BJ (cell line): ENCODE data around the gene NTMT1. TPM values are rescaled to one million over a fixed set of nuclear protein-coding genes. Genes with fewer than 3 reads are reported as not detected.
A peak's percentile ranks its signal among the peaks of the same experiment; 100 is the strongest.

Experiments used
- CTCF ChIA-PET: fragments of 350-600 bp; formaldehyde crosslinking; extraction: SDS; loops from one replicate; lab custom pipeline; 2021; ENCODE audit warnings: antibody characterized with exemption, inconsistent platforms; lab: Yijun Ruan, JAX
- POLR2A ChIA-PET: fragments of 300-600 bp; sonication (Branson Sonifier 250); formaldehyde crosslinking; extraction: SDS; loops from one replicate; lab custom pipeline; 2021; ENCODE audit warnings: antibody characterized with exemption; lab: Charles Lee
- DNase-seq: peaks from one replicate; pipeline ENCODE4 v3.0.0-alpha.2; 2011; ENCODE audit warnings: low read depth
- H3K27me3 ChIP-seq: 2 replicates; pipeline ENCODE4 v1.6.0; 2011; ENCODE audit warnings: low read length; ENCODE audit not compliant: control insufficient read depth, insufficient read depth
- H3K36me3 ChIP-seq: 2 replicates; pipeline ENCODE4 v1.5.1; 2011; ENCODE audit warnings: low read length; ENCODE audit not compliant: control insufficient read depth, insufficient read depth
- H3K4me3 ChIP-seq: 2 replicates; pipeline ENCODE4 v1.5.1; 2011; ENCODE audit warnings: low read depth, mild to moderate bottlenecking, control low read depth, low read length
- CTCF ChIP-seq: IDR thresholded peaks from 2 replicates; pipeline ENCODE4 v1.5.1; 2011; ENCODE audit warnings: low read depth, mild to moderate bottlenecking, control low read depth, inconsistent platforms, low read length, moderate library complexity; ENCODE audit not compliant: insufficient read depth
- polyA minus RNA-seq: library from RNA; depleted of rRNA, polyadenylated mRNA; stranded (reverse); fragments of >200 nt; gene quantifications from 2 replicates; pipeline ENCODE4 v1.2.3, GENCODE V29; 2011; rRNA and poly(A)+ RNA removed
- polyA plus RNA-seq: library from polyadenylated mRNA; depleted of rRNA; stranded (reverse); fragments of >200 nt; gene quantifications from 2 replicates; pipeline ENCODE4 v1.2.3, GENCODE V29; 2011; rRNA removed

Gene NTMT1, protein sequence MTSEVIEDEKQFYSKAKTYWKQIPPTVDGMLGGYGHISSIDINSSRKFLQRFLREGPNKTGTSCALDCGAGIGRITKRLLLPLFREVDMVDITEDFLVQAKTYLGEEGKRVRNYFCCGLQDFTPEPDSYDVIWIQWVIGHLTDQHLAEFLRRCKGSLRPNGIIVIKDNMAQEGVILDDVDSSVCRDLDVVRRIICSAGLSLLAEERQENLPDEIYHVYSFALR
- polyA plus RNA-seq (77.1 and 96.3 TPM in 2 replicates), polyA minus RNA-seq (24.0 and 39.5 TPM in 2 replicates)

GRCh38 chr9:129626079-129626624, at the start of gene NTMT1:
TSS of gene NTMT1 (plus strand) at chr9:129626163. CDS start at chr9:129632704, 6,541 bp downstream.
- CTCF ChIA-PET: interaction anchor here (0.9 to 9.4 kb wide), 7 partner anchors 15 to 514 kb away, joined by 3 to 258 read pairs (median 9); partner anchors contain the start of gene ASB6
- peak within 1 kb of the TSS; percentile 88 for H3K4me3 ChIP-seq
- DNase-seq: no peak
- TF ChIP-seq CTCF: no peak
- H3K27me3 ChIP-seq: no peaks in the 10 kb centered on the region
- POLR2A ChIA-PET: interaction anchor here (0.6 to 1.4 kb wide), 5 partner anchors 13 to 734 kb away, joined by 3 to 15 read pairs (median 5); no protein-coding TSS in a partner anchor
- H3K36me3 ChIP-seq: no peaks in the 10 kb centered on the region; the same call in 1 of the 2 replicates

GRCh38 chr9:129576546-129577543, 49.1 kb upstream of the NTMT1 start:
- Histone ChIP-seq H3K27me3 (no peaks in the 10 kb centered on the region), H3K36me3 (no peaks in the 10 kb centered on the region), H3K4me3 (no peak overlapping the region)
- CTCF ChIA-PET: no interaction called here
- no peak for DNase-seq
- TF ChIP-seq CTCF: no peak
- POLR2A ChIA-PET: interaction anchor here (0.7 kb wide), 1 partner anchor 425 kb away, joined by 9 read pairs; no protein-coding TSS in a partner anchor

GRCh38 chr9:129579294-129579693, 46.7 kb upstream of the NTMT1 start:
- no peak for DNase-seq
- Histone ChIP-seq H3K36me3 (no peaks in the 10 kb centered on the region), H3K27me3 (no peaks in the 10 kb centered on the region), H3K4me3 (no peak overlapping the region)
- ChIA-PET POLR2A (no interaction called here), CTCF (interaction anchor here (1.3 to 2.2 kb wide), 2 partner anchors 9 to 10 kb away, joined by 3 to 4 read pairs; no protein-coding TSS in a partner anchor)
- no peak for TF ChIP-seq CTCF

GRCh38 chr9:129580211-129580915, 45.6 kb upstream of the NTMT1 start:
- no peaks in the 10 kb centered on the region for H3K36me3 ChIP-seq
- ChIA-PET CTCF (interaction anchor here (0.7 to 2.2 kb wide), 2 partner anchors 8 to 449 kb away, joined by 3 to 4 read pairs; no protein-coding TSS in a partner anchor), POLR2A (no interaction called here)
- H3K27me3 ChIP-seq: no peaks in the 10 kb centered on the region
- TF ChIP-seq CTCF: no peak
- DNase-seq: no peak
- H3K4me3 ChIP-seq: no peak overlapping the region
